Vagina (tissue), 2 donors: Measurements from ENCODE around the gene IQGAP2.

Experiments used
- POLR2A ChIP-seq, 2 donors: fragments of 450-650 bp; IDR thresholded peaks; one replicate each; pipeline ENCODE4 v1.6.1; 2017; ENCODE audit warnings: antibody characterized with exemption in 2 of 2, mild to moderate bottlenecking in 2 of 2, moderate library complexity in 2 of 2
- POLR2AphosphoS5 ChIP-seq, 2 donors: sonication (generic); formaldehyde crosslinking; IDR thresholded peaks; one replicate each; pipeline ENCODE4 v1.9.0; 2017; ENCODE audit warnings: antibody characterized with exemption in 2 of 2, mild to moderate bottlenecking in 2 of 2, low read depth in 1 of 2; ENCODE audit not compliant: insufficient read depth in 1 of 2
- TF ChIP-seq, protein P1 (sequence below), 3 experiments: fragments of 450-650 bp in 2 of 3; fragments of 200-600 bp in 1 of 3; sonication (generic) in 1 of 3; IDR thresholded peaks; one replicate each; pipeline ENCODE4 v1.5.1; 2017 to 2019; ENCODE audit warnings: antibody characterized with exemption in 3 of 3, mild to moderate bottlenecking in 2 of 3, moderate library complexity in 2 of 3

DNA sequence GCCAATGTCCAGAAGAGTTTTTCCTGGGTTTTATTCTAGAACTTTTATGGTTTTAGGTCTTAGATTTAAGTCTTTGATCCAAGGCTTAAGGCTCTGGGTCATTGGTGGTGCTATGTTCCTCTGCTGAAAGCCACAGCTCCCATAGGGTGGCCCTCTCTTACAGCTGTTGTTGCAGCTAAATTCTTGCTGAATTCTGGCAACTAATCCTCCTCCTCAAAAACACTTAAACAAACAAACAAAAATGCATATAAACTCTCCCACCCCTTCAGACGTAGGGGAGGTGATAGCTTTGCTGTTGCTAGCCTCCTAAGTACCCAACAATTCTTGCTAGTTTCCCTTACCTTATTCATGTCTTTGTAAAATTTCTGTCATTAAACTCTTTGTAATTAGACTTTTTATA is 30.2 kb downstream of the IQGAP2 start:
- TF ChIP-seq, protein P1, sequence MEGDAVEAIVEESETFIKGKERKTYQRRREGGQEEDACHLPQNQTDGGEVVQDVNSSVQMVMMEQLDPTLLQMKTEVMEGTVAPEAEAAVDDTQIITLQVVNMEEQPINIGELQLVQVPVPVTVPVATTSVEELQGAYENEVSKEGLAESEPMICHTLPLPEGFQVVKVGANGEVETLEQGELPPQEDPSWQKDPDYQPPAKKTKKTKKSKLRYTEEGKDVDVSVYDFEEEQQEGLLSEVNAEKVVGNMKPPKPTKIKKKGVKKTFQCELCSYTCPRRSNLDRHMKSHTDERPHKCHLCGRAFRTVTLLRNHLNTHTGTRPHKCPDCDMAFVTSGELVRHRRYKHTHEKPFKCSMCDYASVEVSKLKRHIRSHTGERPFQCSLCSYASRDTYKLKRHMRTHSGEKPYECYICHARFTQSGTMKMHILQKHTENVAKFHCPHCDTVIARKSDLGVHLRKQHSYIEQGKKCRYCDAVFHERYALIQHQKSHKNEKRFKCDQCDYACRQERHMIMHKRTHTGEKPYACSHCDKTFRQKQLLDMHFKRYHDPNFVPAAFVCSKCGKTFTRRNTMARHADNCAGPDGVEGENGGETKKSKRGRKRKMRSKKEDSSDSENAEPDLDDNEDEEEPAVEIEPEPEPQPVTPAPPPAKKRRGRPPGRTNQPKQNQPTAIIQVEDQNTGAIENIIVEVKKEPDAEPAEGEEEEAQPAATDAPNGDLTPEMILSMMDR (IDR thresholded peaks at IDR 0.05) = no peak
- TF ChIP-seq POLR2A (IDR thresholded peaks at IDR 0.05) (no peak), POLR2AphosphoS5 (IDR thresholded peaks at IDR 0.05; ENCODE audit: insufficient read depth in 1 of 2, low read depth in 1 of 2) (no peak)
